Stimulated activated CD8-positive, alpha-beta memory T cell treated with anti-CD3 and anti-CD28 coated beads, Interleukin-12 subunit alpha, Interleukin-12 subunit beta, amount 100 ng/mL, for 24 hours (primary cell): ENCODE data around the gene SYT13.

Experiments used
- DNase-seq: peaks from one replicate; pipeline ENCODE4 v3.0.0-alpha.2; 2020; ENCODE audit errors: extremely low read depth

The SYT13 gene

DNA sequence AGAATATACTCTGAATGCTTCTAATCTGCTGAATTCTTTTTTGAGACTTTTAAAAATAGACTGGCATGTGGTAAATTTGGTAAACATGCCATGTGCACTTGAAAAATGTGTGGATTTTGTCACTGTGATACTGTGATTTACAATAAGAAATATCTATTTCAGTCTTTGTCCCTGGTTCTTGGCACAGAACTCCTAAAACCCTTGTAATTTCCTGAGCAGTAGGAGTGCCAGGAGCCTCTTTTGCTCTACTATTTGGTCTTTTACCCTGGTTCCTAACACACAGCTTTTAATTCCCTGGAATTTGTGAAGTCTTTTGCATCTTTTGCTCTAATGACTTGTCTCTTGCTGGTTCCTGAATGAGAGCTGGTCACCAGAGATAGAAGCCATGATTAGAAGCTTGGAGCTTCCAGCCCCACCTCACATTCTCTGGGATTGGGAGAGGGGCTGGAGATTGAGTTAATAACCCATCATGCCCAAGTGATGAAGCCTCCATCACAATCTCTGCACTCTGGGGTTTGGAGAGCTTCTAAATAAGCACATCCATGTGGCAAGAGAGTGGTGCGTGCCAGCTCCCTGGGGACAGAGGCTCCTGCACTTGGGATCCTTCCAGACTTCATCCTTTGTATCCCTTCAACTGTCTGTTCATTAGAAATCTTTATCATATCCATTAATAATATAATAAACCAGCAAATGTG, 27.2 kb upstream of the SYT13 start:
- DNase-seq = no peak

DNA sequence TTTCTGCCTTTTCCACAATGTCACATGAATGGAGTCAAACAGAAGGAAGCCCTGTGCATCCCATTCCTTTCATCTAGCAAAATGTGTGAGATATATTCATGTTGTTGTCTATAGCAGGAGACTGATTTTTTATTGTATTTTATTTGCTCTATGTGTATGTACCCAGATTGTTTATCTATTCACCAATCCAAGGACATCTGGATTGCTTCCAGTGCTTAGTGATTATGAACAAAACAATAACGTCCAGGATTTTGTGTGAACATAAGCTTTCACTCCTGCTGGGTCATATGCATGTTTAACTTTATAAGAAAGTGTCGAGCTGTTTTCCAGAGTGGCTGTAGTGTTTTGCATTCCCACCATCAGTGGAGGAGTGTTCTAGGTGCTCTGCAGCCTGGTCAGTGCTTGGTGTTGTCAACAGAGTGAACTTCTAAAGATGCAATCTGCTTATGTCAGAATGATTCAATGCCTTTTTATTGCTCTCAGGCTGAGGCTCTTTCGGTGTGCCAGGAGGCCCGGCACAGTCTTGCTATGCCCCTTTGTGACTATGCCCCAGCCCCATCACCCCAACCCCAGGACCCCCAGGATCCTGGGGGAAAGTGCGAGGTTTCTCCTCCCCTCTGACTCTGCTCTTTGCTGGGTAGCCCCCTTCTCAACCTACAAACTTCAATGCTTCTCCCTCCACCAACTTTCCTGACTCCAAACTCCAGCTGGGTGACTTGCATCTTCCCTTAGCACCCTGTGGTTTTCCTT, 19.9 kb upstream of the SYT13 start:
- no peak for DNase-seq

DNA sequence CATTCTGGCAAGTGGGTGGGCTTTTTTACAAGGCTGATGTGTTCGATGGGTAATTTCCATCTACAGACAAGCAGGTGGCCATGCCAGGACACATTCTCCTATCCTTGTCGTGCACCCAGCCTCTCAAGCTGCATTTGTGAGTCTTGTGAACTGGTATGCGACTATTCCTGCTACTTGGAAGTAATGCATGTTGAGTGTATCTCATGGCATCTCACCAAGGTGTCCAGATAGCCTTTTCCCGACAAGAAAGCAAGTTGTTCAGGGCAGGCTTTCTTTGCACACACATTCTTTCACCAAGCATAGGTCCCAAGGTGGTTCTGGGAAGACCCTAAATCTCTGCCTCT, 18.8 kb upstream of the SYT13 start:
- DNase-seq = no peak

DNA sequence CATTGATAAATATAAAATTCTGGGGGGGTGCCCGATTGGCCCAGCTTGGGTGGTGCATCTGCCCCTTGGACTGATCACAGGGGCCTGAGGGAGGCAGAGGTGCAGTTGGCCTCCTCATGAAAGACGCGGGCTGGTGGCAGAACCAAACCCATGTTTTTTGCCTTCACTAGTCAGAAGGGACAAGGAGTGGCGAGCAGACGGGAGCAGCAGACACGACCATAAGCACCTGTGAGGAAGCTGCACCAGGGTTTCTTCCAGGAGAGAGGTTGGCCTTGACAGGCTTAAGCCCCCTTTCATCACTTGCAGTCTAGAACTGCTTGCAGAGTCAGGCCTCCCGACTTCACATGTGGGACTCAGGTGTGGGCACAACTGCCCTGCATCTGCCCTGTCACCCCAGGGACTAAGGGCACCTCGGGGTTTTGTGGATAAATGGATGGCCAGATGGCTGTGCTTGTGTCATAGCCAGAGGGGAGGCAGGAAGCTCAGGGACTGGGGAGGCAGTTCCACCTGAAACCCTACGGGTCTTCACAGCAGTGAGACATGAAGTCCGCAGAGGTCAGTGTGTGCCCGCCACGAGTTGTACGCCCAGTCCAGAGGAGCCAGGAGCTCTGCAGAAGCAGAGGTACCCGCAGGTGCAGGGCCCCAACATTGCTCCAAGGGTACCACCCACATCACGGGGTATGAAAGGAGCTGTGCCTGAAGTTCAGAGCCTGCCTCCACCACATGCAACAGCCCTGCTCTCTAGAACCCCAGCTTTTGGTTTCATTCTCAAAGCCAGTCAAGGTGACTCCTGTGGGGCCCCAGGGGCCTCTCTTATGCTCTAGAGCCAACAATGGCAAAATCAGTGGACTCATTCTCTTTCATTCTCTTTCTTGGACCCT, 18.2 kb upstream of the SYT13 start:
- no peak for DNase-seq

DNA sequence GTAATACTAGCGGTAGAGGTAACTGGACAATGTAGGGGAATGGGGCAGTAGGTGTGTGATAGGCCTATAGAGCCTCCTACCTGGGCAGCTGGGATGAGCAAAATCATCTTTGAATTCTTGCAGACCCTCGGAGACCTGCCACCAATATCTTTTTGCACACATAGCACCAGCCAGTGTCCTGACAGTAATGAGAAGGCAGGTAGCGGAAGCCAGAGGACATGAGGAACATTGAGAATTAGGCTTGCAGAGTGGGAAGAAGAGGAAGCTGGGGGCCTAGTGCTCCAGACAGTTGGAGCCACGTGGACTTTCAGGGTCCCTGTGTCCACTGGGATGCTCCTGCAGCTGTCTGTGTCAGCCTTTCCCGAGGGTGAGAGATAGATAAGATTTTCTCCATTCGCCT, 17.2 kb upstream of the SYT13 start:
- DNase-seq = no peak

DNA sequence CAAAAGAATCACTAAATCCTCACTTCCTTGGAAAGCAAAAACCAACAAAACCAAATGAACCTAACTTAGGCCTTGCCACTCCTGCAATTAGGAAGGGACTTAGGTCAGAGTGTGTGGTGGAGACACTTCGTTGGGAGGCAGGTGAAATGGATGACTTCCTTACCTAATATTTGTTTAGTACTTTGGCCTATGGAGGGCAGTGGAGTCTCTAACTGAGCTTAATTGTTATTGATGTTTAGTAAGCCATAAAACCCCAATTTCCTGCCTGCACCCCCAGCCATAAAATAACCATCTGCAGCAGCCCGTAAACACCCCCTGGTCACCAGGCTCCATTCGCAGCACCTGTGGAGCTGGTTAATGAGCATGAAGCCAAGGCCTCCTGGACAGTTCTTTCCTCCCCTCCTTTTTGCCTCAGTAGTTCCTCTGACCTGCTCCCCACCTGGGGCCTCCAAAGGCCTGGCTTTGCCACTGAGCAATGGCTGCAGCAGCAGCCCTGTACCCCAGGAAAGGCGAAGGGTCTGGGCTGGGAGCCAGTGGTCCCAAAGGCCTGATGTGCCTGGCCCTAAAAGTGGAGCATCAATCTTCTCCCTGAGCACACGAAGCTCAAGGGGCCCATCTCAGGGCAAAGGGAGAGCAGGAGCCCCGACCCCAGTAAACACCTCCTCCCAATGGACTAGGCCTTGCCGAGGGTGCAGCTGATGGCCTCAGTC, 15.6 kb upstream of the SYT13 start:
- DNase-seq = no peak

DNA sequence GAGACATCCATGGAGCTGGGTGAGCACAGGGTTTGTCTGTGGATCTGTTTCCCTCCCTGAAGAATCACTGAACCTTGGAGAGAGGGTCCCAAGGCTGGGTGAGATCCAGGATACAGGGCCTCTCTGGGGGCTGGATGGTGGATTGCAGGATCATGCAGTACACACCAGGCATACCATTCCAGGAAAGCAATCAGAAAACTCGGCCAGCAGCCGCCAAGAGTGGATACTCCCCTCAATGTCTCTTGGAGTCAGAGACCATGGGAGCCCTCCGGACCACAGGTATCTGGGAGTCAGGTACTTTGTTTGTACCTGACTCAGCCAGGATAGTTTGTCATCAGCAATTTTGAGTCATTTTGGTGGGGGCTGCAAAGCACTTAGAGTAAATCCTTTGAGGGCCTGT, 14.6 kb upstream of the SYT13 start:
- no peak for DNase-seq

DNA sequence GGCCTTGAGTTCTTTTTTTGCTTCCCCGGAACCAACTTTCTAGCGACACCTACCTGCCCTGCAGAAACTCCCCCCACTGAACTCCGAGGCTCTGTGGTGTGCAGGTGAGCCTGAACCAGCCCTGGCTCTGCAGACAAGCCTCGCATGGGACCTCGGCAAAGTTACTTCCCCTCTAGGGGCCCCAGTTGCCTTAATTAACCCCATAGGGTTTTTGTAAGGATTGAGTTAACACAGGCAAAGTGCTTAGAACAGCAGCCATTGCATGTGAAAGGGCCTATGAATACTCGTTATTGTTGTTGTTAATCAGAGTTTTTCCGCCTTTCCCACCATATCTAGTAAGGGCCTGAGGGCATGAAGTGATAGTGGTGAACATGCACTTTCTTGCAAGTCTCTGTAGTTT, 12.6 kb upstream of the SYT13 start:
- no peak for DNase-seq

DNA sequence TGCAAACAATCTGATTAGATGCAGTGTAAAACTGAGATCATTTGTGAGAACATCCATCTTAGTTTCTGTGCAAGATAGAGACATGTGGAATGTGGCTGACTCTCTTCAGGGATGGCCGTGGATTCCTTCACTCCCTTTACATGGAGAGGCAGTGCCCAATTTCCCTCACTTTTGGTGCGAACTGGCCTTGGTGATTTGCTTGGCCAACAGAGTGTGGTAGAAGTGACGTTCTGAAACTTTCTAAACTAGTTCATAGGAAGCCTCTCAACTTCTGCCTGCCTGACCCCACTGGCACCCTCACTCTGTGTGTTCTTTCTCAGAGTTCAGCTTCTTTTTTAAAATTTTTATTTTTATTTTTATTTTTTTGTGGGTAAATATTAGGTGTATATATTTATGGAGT, 9.9 kb upstream of the SYT13 start:
- DNase-seq = no peak

DNA sequence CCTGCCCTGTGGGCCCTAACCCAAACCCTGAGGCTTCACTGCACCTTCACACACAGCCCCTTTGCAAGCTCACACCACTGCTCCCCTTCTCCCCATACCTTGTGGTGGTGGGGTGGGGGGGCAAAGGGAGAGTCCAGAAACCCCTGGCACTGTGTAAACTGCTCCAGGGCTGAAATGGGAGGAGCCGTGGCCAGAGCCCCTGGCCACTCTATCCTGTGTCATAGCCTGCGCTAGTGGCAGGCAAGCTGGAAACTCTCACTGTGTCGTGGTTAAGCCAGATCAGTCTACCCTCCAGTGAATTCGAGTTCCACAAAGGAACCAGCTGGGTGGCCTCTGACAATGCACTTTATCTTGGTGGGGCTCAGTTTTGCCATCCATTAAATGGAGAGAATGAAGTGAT, 8.4 kb upstream of the SYT13 start:
- DNase-seq = no peak

DNA sequence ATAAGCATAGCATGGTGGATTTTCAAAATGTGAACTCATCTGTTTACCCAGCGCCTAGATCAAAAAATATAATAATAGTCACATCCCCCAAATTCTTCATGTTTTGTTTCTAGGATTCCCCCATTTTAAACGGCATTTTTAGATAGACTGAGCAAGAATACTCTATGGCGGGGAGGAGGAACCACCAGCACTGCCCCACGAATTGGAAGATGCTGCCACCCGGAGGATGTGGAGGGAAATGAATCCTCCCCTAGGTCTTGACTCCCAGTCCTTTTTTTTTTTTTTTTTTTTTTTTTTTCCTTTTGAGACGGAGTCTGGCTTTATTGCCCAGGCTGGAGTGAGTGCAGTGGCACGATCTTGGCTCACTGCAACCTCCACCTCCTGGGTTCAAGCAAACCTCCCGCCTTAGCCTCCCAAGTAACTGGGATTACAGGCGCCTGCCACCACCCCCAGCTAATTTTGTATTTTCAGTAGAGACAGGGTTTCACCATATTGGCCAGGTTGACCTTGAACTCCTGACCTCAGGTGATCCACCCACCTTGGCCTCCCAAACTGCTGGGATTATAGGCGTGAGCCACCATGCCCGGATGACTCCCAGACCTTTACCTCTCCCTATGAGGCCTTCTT, 7.5 kb upstream of the SYT13 start:
- DNase-seq = peak; percentile 20

DNA sequence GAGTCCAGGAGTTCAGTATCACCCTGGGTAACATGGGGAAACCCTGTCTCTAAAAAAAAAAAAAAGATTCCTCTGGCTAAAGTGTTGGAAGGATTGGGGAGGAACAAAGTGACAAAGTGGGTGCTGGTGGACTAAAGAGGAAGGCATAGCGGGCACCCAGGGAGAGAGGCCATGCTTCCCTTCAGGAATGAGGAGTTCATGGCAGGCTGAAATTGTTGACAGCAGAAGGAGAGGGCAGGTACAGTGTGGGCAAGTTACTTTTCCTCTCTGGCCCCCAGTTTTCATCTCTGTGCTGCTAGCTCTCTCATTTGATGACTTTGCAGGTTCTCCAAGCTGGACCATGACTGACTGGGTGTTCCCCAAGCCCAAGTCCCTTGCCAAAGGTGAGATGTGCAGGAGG, 4.4 kb upstream of the SYT13 start:
- DNase-seq = no peak

DNA sequence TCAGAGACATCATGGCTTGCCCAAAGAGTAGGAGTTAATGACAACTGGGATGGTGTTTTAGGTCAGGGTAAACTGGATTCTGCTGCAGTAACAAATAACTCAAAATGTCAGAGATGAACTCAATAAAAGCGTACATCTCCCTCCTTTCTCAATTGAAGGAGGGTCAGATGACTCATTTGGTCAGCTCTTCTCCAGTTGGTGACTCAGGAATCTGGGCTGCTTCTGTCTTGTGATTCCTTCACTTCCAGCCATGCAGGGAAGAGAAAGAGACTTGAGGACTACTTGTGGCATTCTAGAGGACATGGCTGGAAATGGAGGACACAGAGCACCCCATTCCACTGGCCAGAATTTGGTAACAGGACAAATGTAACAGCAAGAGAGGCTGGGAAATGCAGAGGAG, 3.2 kb upstream of the SYT13 start:
- no peak for DNase-seq

DNA sequence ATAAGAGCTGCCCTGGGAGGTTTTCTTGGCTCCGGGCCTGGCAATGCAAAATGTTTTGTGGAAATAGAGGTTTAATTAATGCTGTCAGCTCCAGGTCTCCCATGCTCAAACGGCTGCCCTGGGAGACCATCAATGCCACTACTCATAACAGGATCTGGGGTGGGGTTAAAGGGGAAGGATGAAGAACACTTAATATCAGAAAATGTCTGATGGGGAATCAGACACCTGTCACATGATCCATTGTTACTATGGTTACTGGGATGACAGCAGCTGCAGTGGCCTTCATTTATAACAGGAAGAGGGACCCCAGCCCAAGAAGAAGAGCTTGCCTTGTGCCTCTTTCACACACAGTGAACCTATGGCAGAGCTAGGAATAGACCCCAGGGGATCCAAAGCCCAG, 2.2 kb upstream of the SYT13 start:
- DNase-seq = no peak

DNA sequence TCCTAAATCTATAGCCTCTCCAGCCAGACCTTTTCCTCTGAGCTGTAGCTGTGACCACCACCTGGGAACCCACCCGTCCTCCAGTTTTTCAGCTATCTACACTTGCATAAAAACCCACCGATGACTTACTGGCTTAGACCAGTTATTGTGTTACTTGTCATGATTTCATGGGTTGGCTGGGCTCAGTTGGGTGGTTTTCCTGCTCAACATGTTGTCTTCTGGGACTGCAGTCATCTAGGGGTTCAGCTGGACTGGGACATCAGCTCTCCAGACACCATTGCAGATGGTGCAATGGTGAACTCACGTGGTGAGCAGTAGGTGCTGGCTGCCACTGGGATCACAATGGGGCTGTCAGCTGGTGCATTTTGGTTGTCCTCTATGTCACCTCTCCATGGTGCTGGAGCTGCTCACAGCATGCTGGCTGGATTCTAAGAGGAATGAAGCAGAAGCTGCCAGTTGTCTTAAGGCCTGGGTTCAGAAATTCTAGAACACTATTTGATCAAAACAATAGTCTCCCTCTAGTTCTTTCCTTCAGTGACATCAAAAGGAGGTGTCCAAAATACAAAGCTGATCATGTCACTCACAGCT, 1.3 kb upstream of the SYT13 start:
- no peak for DNase-seq

DNA sequence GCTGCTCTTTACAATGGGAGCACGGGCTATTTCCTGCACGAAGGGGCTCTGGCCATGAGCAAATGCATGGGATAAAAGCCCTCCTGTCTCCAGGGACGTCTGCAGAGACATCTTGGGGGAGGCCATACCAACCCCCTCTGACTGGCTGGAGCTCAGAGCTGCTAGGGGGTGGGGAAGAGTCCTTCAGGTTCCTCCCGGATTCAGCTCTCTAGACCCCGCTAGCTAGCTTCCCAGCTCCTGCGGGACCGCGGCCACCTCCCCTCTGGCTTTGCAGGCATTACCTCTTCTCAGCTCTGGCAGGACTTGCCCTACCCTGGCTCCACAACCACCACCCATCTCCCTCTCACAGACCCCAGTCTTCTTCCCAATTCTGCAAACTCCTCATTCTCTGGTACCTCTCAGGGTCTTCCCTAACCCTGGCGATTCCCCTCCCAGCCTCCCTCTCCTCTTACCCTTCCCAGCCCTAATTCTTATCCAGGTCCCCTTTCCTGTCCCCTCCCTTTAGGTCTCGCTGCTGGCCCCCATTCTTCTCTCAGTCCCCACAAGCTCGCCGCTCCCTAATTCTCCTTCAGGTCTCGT, 802 bp downstream of the SYT13 start:
- DNase-seq = no peak

DNA sequence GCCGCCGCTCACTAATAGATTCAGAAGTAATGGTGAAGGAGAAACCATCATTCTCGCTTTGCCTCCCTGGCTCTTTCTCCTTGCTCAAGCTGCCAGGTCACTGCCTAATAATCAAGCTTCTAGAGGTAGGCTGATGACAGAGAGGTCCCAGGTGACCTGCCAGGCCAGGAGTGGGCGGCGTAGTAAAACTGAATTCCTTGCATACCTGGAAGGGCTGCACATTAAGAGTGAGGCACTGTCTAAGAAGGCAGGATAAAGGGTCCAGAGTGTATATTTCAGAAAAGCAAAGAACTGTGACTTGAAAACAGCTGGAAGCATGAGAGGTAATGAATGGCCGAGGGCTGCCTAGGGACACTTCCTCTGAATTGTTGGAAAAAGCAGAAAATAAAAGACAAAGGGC, 4.1 kb downstream of the SYT13 start:
- no peak for DNase-seq

DNA sequence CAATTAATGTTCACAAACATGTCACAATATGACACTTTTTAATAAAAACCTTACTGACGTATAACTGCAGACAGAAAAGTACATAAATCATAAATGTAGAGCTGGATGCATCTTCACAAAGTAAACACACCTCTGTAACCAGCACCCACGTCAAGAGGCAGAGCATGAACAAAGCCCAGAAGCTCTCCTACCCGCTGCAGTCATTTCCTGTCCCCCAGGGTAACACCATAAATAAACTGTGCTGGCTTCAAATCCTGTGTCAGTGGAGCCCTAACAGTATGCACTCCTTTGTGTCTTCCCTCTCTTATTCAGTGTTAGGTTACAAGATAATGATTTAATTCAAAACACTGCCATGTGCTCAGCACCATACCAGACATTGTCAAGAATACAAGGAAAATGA, 5.7 kb downstream of the SYT13 start:
- no peak for DNase-seq

DNA sequence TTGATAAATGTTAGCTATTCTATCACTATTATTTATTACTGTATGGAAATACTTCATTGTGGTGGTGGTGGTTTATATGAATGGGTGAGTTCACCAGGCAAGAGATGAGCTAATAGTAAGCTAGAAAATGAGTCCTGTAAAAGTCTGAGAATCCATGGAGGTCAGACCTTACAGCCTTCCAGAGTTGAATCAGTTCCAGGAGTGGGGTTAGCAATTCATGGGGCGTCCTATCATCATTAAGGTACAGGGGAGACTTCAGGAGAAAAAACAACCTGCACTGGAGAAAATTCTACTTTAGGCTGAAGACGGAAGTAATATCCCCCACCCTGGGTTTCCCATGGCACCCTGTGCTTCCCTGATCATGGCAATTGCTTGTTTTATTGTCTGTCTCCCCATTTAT, 6.5 kb downstream of the SYT13 start:
- no peak for DNase-seq

DNA sequence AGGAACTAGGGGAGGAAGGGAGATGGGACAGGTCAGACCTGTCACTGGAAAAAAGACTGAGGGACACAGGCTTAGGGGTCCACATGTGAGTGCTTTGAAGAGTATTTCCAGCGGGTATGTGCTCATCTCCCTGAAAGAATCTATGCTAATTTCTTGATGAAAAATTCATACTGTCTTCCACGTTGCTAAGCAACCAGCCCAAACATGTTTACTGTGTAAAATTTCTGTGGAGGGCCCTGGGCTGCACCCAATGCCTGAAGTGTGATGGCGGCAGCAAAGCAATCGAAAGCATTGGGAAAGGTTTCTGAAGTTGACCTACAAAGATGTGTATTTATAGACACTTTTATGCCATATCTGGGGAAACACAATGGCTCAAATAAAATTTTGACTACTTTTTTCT, 7.4 kb downstream of the SYT13 start:
- DNase-seq = no peak

DNA sequence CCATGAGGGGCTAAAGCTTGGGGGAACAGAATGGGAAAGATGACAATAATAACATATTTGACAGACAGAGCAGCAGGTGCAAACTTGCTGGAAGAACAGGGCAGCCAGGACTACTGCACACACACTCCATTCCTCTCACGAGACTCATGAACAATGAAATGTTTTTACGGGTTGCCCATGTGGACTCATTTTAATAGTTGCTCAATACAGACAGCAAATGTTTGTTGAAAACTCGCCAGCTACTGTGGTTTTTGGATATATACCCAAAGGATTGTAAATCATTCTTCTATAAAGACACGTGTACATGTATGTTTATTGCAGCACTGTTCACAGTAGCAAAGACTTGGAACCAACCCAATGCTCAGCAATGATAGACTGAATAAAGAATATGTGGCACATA, 10.3 kb downstream of the SYT13 start:
- DNase-seq = no peak
